Panc1 (cell line): ENCODE measurements around the gene TRIM15. TPM values are rescaled to one million over a fixed set of nuclear protein-coding genes. Genes with fewer than 3 reads are reported as not detected.

ENCODE experiments used
- ATAC-seq: fragments of 200-7000 bp; cut with Tn5 transposase; 2 replicates; pipeline ENCODE4 v1.9.1; 2020; ENCODE audit warnings: mild to moderate bottlenecking, moderate library complexity
- BruUV-seq: library from RNA; stranded (reverse); fragments of 400-500 nt; replicated peaks from 2 replicates; lab custom pipeline; 2021; lab: Mats Ljungman, UMichigan
- CTCF ChIA-PET: fragments of 300-600 bp; sonication (Branson Sonifier 250); formaldehyde crosslinking; loops from one replicate; lab custom pipeline; 2022; ENCODE audit warnings: antibody characterized with exemption; lab: Charles Lee
- POLR2A ChIA-PET: fragments of 300-600 bp; sonication (Branson Sonifier 250); formaldehyde crosslinking; loops from one replicate; lab custom pipeline; 2022; ENCODE audit warnings: antibody characterized with exemption; lab: Charles Lee
- DNase-seq: peaks from one replicate; pipeline ENCODE4 v3.0.0-alpha.2; 2010; ENCODE audit warnings: low read depth, low spot score
- H3K27ac ChIP-seq: 2 replicates; pipeline ENCODE4 v1.5.1; 2011; ENCODE audit warnings: mild to moderate bottlenecking, low read length, inconsistent platforms
- H3K27me3 ChIP-seq: fragments of 200-500 bp; sonication (Bioruptor generic); 2 replicates; pipeline ENCODE4 v1.6.0; 2014; ENCODE audit warnings: low read length, inconsistent platforms; ENCODE audit not compliant: control insufficient read depth, insufficient read depth
- H3K36me3 ChIP-seq: fragments of 200-500 bp; sonication (Bioruptor generic); 2 replicates; pipeline ENCODE4 v1.5.1; 2014; ENCODE audit warnings: inconsistent platforms, mild to moderate bottlenecking, low read length, moderate library complexity; ENCODE audit not compliant: control insufficient read depth, insufficient read depth
- H3K4me1 ChIP-seq: 2 replicates; pipeline ENCODE4 v1.5.1; 2011; ENCODE audit warnings: inconsistent platforms, mild to moderate bottlenecking, low read length, moderate library complexity; ENCODE audit not compliant: control insufficient read depth, insufficient read depth
- H3K4me3 ChIP-seq, 2 experiments: 2 replicates each; pipeline ENCODE4 v1.5.1; 2011 to 2012; ENCODE audit warnings: low read depth in 2 of 2, low read length in 2 of 2, mild to moderate bottlenecking in 2 of 2, inconsistent platforms in 1 of 2, moderate library complexity in 1 of 2
- H3K9me3 ChIP-seq: fragments of 200-500 bp; sonication (Bioruptor generic); 2 replicates; pipeline ENCODE4 v1.5.1; 2014; ENCODE audit warnings: low read depth, mild to moderate bottlenecking, inconsistent platforms, low read length, moderate library complexity; ENCODE audit not compliant: control insufficient read depth, insufficient read depth
- POLR2AphosphoS5 ChIP-seq: IDR thresholded peaks from 2 replicates; pipeline ENCODE4 v1.6.1; 2012; ENCODE audit warnings: mild to moderate bottlenecking, low read depth, low read length, moderate library complexity
- SIN3A ChIP-seq: IDR thresholded peaks from 2 replicates; pipeline ENCODE4 v1.6.1; 2012; ENCODE audit warnings: low read depth, mild to moderate bottlenecking, low read length, moderate library complexity, borderline replicate concordance; ENCODE audit not compliant: insufficient read depth
- TCF7L2 ChIP-seq: IDR thresholded peaks from 2 replicates; pipeline ENCODE4 v1.6.1; 2011; ENCODE audit warnings: mild to moderate bottlenecking, low read depth, low read length, inconsistent platforms
- in situ Hi-C: cut with HindIII; loops from 2 replicates; pipeline ENCODE4 v1.10.0; 2016; ENCODE audit warnings: low sequenced_read_pairs, low pct_unique_long_range_greater_than_20kb
- intact Hi-C: fragments of 100-400 bp; cut with micrococcal nuclease; formaldehyde crosslinking; loops from one replicate; pipeline ENCODE4 v1.10.0; 2022; ENCODE audit not compliant: unreplicated experiment
- total RNA-seq: library from RNA; stranded (reverse); gene quantifications from one replicate; pipeline ENCODE4 v1.2.1, GENCODE V29; 2021; ENCODE audit not compliant: unreplicated experiment
- TF ChIP-seq, protein P1 (sequence below), 2 experiments: IDR thresholded peaks; 2 replicates each; pipeline ENCODE4 v1.6.1; 2011 to 2012; ENCODE audit warnings: low read depth in 2 of 2, control low read depth in 1 of 2, low read length in 1 of 2, mild to moderate bottlenecking in 1 of 2, moderate library complexity in 1 of 2; ENCODE audit not compliant: insufficient read depth in 1 of 2
- TF ChIP-seq, protein P2 (sequence below): fragments of 450-650 bp; IDR thresholded peaks from 2 replicates; pipeline ENCODE4 v1.5.1; 2017; ENCODE audit warnings: mild to moderate bottlenecking

Gene TRIM15
- total RNA-seq, 1 experiment from 2014 or later = 0.13 TPM

DNA sequence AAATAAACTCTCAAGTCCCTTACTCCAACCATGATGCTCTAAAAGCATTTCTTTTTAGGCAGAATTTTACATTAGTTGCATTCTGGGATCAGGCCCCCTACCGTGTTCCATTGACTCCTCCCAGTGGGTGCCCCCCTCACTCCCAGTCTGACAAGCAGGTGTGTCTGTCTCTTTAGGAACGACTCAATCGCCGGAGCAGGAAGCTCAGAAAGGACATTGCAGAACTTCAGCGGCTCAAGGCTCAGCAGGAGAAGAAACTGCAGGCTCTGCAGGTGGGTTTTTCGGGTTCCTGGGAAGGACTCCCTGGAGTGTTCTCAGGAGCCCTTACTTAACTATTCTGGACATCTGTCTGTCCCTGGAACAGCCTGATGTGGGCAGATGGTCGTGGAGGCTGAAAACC lies 17.5 kb upstream of the TRIM15 start:
- Histone ChIP-seq H3K9me3 (no peaks in the 10 kb centered on the region), H3K4me3 (no peak overlapping the region), H3K4me1 (no peaks in the 10 kb centered on the region), H3K27ac (no peak overlapping the region), H3K27me3 (peaks cover 13% of the 10 kb centered on the region), H3K36me3 (no peaks in the 10 kb centered on the region)
- in situ Hi-C loops (no loop called here), intact Hi-C loops (no loop called here)
- no peak for TF ChIP-seq POLR2AphosphoS5
- no peak for TF ChIP-seq SIN3A
- TF ChIP-seq, protein P1, sequence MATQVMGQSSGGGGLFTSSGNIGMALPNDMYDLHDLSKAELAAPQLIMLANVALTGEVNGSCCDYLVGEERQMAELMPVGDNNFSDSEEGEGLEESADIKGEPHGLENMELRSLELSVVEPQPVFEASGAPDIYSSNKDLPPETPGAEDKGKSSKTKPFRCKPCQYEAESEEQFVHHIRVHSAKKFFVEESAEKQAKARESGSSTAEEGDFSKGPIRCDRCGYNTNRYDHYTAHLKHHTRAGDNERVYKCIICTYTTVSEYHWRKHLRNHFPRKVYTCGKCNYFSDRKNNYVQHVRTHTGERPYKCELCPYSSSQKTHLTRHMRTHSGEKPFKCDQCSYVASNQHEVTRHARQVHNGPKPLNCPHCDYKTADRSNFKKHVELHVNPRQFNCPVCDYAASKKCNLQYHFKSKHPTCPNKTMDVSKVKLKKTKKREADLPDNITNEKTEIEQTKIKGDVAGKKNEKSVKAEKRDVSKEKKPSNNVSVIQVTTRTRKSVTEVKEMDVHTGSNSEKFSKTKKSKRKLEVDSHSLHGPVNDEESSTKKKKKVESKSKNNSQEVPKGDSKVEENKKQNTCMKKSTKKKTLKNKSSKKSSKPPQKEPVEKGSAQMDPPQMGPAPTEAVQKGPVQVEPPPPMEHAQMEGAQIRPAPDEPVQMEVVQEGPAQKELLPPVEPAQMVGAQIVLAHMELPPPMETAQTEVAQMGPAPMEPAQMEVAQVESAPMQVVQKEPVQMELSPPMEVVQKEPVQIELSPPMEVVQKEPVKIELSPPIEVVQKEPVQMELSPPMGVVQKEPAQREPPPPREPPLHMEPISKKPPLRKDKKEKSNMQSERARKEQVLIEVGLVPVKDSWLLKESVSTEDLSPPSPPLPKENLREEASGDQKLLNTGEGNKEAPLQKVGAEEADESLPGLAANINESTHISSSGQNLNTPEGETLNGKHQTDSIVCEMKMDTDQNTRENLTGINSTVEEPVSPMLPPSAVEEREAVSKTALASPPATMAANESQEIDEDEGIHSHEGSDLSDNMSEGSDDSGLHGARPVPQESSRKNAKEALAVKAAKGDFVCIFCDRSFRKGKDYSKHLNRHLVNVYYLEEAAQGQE (IDR thresholded peaks at IDR 0.05; ENCODE audit: insufficient read depth in 1 of 2, low read depth in 2 of 2, low read length in 1 of 2) = no peak
- TF ChIP-seq TCF7L2 = no peak
- TF ChIP-seq, protein P2, sequence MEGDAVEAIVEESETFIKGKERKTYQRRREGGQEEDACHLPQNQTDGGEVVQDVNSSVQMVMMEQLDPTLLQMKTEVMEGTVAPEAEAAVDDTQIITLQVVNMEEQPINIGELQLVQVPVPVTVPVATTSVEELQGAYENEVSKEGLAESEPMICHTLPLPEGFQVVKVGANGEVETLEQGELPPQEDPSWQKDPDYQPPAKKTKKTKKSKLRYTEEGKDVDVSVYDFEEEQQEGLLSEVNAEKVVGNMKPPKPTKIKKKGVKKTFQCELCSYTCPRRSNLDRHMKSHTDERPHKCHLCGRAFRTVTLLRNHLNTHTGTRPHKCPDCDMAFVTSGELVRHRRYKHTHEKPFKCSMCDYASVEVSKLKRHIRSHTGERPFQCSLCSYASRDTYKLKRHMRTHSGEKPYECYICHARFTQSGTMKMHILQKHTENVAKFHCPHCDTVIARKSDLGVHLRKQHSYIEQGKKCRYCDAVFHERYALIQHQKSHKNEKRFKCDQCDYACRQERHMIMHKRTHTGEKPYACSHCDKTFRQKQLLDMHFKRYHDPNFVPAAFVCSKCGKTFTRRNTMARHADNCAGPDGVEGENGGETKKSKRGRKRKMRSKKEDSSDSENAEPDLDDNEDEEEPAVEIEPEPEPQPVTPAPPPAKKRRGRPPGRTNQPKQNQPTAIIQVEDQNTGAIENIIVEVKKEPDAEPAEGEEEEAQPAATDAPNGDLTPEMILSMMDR = no peak
- DNase-seq (no peak), ATAC-seq (no peak)
- ChIA-PET POLR2A (no interaction called here), CTCF (no interaction called here)
- no TSS peak for BruUV-seq

DNA sequence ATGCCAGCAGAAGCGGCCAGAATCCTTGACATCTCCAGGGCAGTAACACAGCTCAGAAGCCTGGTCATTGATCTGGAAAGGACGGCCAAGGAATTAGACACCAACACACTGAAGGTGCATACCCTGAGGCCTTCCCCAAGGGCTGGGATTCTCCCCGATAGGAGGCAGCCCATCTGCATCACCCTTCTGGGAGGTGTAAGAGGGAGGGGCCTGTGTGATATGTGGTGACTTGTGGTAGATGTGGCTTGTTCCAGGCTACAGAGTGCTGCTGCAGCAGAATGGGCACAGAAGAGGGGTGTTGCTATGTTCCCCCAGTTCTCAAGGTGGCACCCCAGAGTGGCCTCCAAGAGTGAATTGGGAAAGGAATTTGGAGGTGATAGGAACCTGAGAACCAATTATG lies 16.2 kb upstream of the TRIM15 start:
- Histone ChIP-seq H3K9me3 (no peaks in the 10 kb centered on the region), H3K4me1 (no peaks in the 10 kb centered on the region), H3K36me3 (no peaks in the 10 kb centered on the region), H3K4me3 (no peak overlapping the region), H3K27ac (no peak overlapping the region), H3K27me3 (peaks cover 8% of the 10 kb centered on the region)
- ATAC-seq (no peak), DNase-seq (no peak)
- in situ Hi-C loops (no loop called here), intact Hi-C loops (no loop called here)
- POLR2A ChIA-PET = no interaction called here
- BruUV-seq = no TSS peak
- CTCF ChIA-PET = interaction anchor here (0.6 kb wide), 1 partner anchor 529 kb away, joined by 3 read pairs; no protein-coding TSS in a partner anchor
- TF ChIP-seq SIN3A (no peak), TCF7L2 (no peak), POLR2AphosphoS5 (no peak)
- TF ChIP-seq, protein P2 = no peak
- TF ChIP-seq, protein P1 (IDR thresholded peaks at IDR 0.05; ENCODE audit: insufficient read depth in 1 of 2, low read depth in 2 of 2, low read length in 1 of 2) = no peak
